ENCODE measurements around the gene C1QTNF3.
"Not testable (repeated sequence)": the region's sequence is repeated elsewhere in the genome, so short reads cannot be mapped to it uniquely, and the experiment has no call there.

Gene C1QTNF3

DNA sequence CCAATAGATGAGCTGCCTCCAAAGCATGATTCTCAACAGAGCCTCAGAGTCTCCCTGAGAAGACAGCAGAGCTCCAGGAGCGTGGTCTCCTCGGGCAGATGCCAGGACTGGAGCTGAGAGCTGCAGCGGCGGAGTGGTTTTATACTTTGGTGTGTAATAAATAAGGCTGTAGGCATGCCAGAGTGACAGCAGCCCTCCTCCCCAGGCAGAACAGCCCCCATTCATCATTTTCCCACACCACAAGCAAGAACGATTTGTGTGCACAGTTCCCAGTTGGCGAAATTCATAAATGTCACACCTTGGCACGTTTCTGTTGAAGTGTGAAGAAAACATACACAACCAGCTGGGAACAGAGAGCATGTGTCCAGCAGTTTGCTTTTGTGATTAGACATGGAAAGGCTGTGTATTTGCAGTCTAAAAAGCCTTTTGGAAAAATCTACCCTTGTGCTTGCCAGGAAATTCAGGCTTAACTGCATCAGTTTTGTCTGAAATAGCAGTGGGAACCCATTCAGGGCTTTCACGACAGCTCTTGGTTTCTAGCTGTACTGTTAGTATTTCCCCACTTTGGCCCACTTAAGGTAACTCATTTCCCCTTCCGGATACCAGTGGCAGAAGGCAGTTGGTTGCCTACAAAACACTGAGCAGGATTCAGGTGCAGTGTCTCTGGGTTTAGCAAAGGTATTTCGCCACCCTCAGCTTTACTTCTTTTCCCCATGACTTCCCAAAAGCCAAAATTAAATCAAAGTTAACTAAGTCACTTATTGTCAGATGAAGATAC is at the start of gene C1QTNF3:
Gene C1QTNF3 (minus strand): TSS at position 115 of the 778 bp plus-strand sequence. CDS start 88 bp downstream, at position 27.
- no peak for TF ChIP-seq CTCF (IDR thresholded peaks at IDR 0.05; ENCODE audit: insufficient read depth, low read depth, low read length, missing control alignments)
- DNase-seq (ENCODE audit: low read depth): no peak
- H3K4me3 ChIP-seq (ENCODE audit: low read depth, low read length): no peak within 1 kb of the TSS

GRCh38 chr5:34091039-34091438 is 48.0 kb upstream of the C1QTNF3 start:
- DNase-seq (ENCODE audit: low read depth); H3K4me3 ChIP-seq (ENCODE audit: low read depth, low read length): not testable (repeated sequence)

DNA sequence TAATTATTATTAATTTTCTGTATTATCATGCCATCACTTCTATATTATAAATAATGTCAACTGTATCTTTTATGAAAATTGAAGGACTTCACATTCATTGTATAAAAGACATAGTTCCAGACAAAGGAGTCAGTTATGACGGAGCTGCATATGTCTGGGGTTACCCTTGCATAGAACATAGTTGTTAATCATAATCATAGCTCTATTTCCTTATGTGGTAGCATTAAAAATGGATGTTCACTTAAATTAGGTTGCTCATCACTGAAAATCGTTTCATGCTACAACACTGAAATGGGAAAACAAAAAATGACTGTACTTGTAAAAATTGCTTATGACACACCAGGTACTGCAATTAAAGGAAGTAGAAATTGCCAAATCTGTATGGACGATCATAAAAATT is 46.8 kb upstream of the C1QTNF3 start:
- not testable (repeated sequence) for H3K4me3 ChIP-seq (ENCODE audit: low read depth, low read length); DNase-seq (ENCODE audit: low read depth)

- not testable (repeated sequence) for H3K4me3 ChIP-seq (ENCODE audit: low read depth, low read length); DNase-seq (ENCODE audit: low read depth)
Observed at GRCh38 chr5:34087728-34088127, 44.7 kb upstream of the C1QTNF3 start.

DNA sequence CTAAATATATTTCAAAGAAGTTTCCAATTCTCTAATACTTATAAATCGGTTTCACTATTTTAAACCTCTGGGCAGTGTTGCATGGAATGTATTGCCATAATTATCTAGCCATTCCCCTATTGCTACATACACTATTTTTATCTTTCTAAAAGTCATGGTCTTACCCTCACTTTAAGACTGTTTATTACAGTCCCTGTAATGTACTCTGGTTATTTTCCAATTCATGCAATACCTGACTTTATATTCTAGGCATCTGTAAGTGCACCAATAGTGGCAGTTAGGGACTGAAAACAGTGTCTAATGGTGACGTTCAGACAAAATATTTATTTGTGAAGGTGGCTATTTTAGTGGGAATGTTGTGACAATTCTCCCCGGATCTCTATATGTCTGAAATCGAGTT is 40.9 kb upstream of the C1QTNF3 start:
- not testable (repeated sequence) for DNase-seq (ENCODE audit: low read depth)

DNA sequence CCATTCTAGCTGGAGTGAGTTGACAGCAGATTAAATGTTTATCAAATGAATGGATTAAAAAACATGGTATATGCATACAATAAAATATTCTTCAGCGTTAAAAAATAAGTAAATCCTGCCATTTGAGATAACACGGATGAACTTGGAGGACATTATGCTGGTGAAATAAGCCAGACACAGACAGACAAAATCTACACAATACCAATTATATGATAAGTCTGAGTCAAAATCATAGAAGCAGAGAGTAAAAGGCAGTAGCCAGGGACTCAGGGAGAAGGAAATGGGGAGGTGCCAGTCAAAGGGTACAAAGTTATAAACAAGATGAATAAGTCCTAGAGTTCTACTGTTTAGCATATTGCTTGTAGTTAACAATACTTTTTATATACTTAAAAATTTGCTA is 36.5 kb upstream of the C1QTNF3 start:
- not testable (repeated sequence) for H3K4me3 ChIP-seq (ENCODE audit: low read depth, low read length); DNase-seq (ENCODE audit: low read depth)

More for the DNA sequence above, 40.9 kb upstream of the C1QTNF3 start:
- not testable (repeated sequence) for H3K4me3 ChIP-seq (ENCODE audit: low read depth, low read length)

GRCh38 chr5:34077636-34078035 is 34.6 kb upstream of the C1QTNF3 start:
- H3K4me3 ChIP-seq (ENCODE audit: low read depth, low read length); DNase-seq (ENCODE audit: low read depth): not testable (repeated sequence)

GRCh38 chr5:34076719-34077364 is 33.8 kb upstream of the C1QTNF3 start:
- DNase-seq (ENCODE audit: low read depth): not testable (repeated sequence)

DNA sequence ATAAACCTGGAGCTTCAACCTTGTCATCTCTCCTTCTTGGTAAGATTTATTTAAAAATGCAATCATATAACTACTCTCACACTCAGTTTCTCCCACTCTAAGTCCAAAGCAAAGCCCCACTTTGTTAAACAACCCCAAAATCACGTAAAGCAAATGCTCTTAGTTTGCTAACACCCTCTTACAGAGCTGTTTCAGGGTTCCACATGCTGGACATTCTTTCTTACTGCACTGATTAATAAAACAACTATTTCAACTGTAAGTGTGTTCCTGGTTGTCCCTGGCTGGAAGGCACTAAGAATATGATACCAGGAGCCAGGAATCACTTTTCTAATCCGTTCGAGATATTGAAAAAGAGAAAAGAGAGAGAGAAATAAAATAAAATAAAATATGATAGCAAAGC is 31.5 kb upstream of the C1QTNF3 start:
- not testable (repeated sequence) for DNase-seq (ENCODE audit: low read depth)

More at GRCh38 chr5:34076719-34077364, 33.8 kb upstream of the C1QTNF3 start:
- H3K4me3 ChIP-seq (ENCODE audit: low read depth, low read length): not testable (repeated sequence)

GRCh38 chr5:34074071-34074470 is 31.1 kb upstream of the C1QTNF3 start:
- not testable (repeated sequence) for H3K4me3 ChIP-seq (ENCODE audit: low read depth, low read length); DNase-seq (ENCODE audit: low read depth)

More for the DNA sequence above, 31.5 kb upstream of the C1QTNF3 start:
- not testable (repeated sequence) for H3K4me3 ChIP-seq (ENCODE audit: low read depth, low read length)

DNA sequence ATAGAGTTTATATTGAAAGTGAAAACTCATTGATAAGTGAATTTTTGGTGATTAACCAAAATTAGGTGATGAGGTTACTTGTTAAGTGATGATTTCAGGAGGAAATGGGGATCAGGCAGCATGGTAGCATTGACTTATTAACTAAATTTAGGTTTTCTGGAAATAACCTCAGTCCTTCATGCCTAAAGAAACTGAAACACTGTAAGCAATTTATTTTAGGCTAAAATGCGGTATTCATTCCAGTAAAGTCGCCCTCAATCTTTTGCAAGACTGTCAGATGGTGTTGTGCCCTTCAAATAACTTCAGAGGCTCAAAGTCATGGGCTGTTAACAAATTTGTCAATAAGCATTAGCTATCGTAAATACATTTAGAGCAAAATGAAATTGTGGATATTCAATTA is 27.6 kb upstream of the C1QTNF3 start:
- not testable (repeated sequence) for H3K4me3 ChIP-seq (ENCODE audit: low read depth, low read length); DNase-seq (ENCODE audit: low read depth)

DNA sequence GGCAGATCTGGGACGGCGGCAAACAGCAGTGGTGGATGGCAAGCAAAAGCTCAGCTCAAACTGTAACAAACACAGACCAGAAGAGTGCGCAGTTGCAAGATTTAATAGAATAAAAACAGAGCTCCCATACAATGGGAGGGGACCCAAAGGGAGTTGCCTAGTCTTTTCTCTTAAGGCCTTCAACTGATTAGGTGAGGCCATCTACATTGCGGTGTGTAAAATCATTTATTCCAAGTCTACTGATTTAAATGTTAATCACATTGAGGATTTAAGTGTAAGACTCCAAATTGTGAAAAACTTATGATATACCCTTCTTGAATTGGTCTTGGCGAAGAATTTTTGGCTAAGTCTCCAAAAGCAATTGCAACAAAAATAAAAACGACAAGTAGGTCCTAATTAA is 21.6 kb upstream of the C1QTNF3 start:
- TF ChIP-seq CTCF (IDR thresholded peaks at IDR 0.05; ENCODE audit: insufficient read depth, low read depth, low read length, missing control alignments): no peak
- no peak for DNase-seq (ENCODE audit: low read depth)
- no peak overlapping the region for H3K4me3 ChIP-seq (ENCODE audit: low read depth, low read length)
